HCT116 (cell line): ENCODE measurements around the gene GPC4.

ENCODE experiments used
- EZH2 ChIP-seq: fragments of 200-600 bp; sonication (generic); IDR thresholded peaks from 2 replicates; pipeline ENCODE4 v1.6.1; 2017; ENCODE audit warnings: antibody characterized with exemption, mixed run types
- RAD21 ChIP-seq: IDR thresholded peaks from 2 replicates; pipeline ENCODE4 v1.6.1; 2012; ENCODE audit warnings: low read depth, mild to moderate bottlenecking
- SP1 ChIP-seq: IDR thresholded peaks from 2 replicates; pipeline ENCODE4 v1.6.1; 2012; ENCODE audit warnings: low read depth

GRCh38 chrX:133325422-133325821 is 89.9 kb downstream of the GPC4 start:
- no peak for TF ChIP-seq RAD21
- TF ChIP-seq EZH2: no peak
- TF ChIP-seq SP1: no peak
